Measurements from ENCODE around the gene FAM53C.

Gene FAM53C

DNA sequence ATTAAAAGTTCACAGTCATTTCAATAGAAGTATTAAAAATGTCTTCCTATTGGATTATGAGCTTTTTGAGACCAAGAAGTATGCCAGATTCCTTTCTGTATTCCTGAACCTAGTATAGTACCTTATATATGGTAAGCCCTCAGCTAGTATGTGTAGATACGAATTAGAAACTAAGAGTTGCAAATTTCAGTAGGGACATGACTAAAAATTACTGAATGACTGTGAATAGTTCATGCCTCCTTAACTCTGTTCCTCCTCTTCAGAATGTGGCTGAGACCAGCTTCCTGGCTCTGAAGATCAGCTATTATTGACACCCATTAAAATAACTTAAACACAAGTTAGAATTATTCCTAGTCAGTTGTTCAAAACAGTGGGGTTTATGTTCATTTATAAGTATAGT lies 34.2 kb downstream of the FAM53C start:
- Histone ChIP-seq H3K9ac (ENCODE audit: low read length) (no peak overlapping the region), H3K9me3 (ENCODE audit: low read length) (no peaks in the 10 kb centered on the region), H4K20me1 (ENCODE audit: insufficient read depth, low read length) (no peaks in the 10 kb centered on the region), H3K4me2 (ENCODE audit: low read length) (no peak overlapping the region), H3K4me3 (ENCODE audit: low read depth, low read length, poor library complexity, severe bottlenecking) (no peak overlapping the region), H3K36me3 (ENCODE audit: insufficient read depth, low read length) (peaks cover 42% of the 10 kb centered on the region), H3K4me1 (ENCODE audit: insufficient read depth, low read length, severe bottlenecking) (peaks cover 4% of the 10 kb centered on the region), H3K79me2 (ENCODE audit: insufficient read depth, low read length) (peaks cover 53% of the 10 kb centered on the region), H3K27ac (ENCODE audit: low read depth, low read length, poor library complexity, severe bottlenecking) (no peak overlapping the region), H3F3A (ENCODE audit: insufficient read depth, low read length) (no peaks in the 10 kb centered on the region), H2AFZ (ENCODE audit: low read length) (no peak overlapping the region), H3K27me3 (ENCODE audit: insufficient read depth, low read length) (no peaks in the 10 kb centered on the region), H3K9me2 (ENCODE audit: low read depth, low read length) (no peaks in the 10 kb centered on the region)
- no peak for TF ChIP-seq CTCF (IDR thresholded peaks at IDR 0.05; ENCODE audit: low read length)
- TF ChIP-seq EZH2 (IDR thresholded peaks at IDR 0.05; ENCODE audit: borderline replicate concordance, low read length) = no peak

GRCh38 chr5:138372653-138373052 lies 34.6 kb downstream of the FAM53C start:
- Histone ChIP-seq H3F3A (ENCODE audit: insufficient read depth, low read length) (no peaks in the 10 kb centered on the region), H3K4me1 (ENCODE audit: insufficient read depth, low read length, severe bottlenecking) (peaks cover 4% of the 10 kb centered on the region), H3K79me2 (ENCODE audit: insufficient read depth, low read length) (peaks cover 50% of the 10 kb centered on the region), H3K4me2 (ENCODE audit: low read length) (no peak overlapping the region), H3K36me3 (ENCODE audit: insufficient read depth, low read length) (peaks cover 46% of the 10 kb centered on the region), H4K20me1 (ENCODE audit: insufficient read depth, low read length) (no peaks in the 10 kb centered on the region), H3K27me3 (ENCODE audit: insufficient read depth, low read length) (no peaks in the 10 kb centered on the region), H3K27ac (ENCODE audit: low read depth, low read length, poor library complexity, severe bottlenecking) (no peak overlapping the region), H3K9ac (ENCODE audit: low read length) (no peak overlapping the region), H3K9me3 (ENCODE audit: low read length) (no peaks in the 10 kb centered on the region), H2AFZ (ENCODE audit: low read length) (no peak overlapping the region), H3K9me2 (ENCODE audit: low read depth, low read length) (no peaks in the 10 kb centered on the region), H3K4me3 (ENCODE audit: low read depth, low read length, poor library complexity, severe bottlenecking) (no peak overlapping the region)
- TF ChIP-seq EZH2 (IDR thresholded peaks at IDR 0.05; ENCODE audit: borderline replicate concordance, low read length) (no peak), CTCF (IDR thresholded peaks at IDR 0.05; ENCODE audit: low read length) (no peak)

- Histone ChIP-seq H3K4me2 (ENCODE audit: low read length) (no peak overlapping the region), H3K36me3 (ENCODE audit: insufficient read depth, low read length) (peaks cover 77% of the 10 kb centered on the region), H3K27me3 (ENCODE audit: insufficient read depth, low read length) (no peaks in the 10 kb centered on the region), H2AFZ (ENCODE audit: low read length) (no peak overlapping the region), H3K4me1 (ENCODE audit: insufficient read depth, low read length, severe bottlenecking) (no peaks in the 10 kb centered on the region), H3K9ac (ENCODE audit: low read length) (no peak overlapping the region), H3K9me3 (ENCODE audit: low read length) (no peaks in the 10 kb centered on the region), H3K79me2 (ENCODE audit: insufficient read depth, low read length) (no peaks in the 10 kb centered on the region), H3F3A (ENCODE audit: insufficient read depth, low read length) (no peaks in the 10 kb centered on the region), H4K20me1 (ENCODE audit: insufficient read depth, low read length) (no peaks in the 10 kb centered on the region), H3K9me2 (ENCODE audit: low read depth, low read length) (no peaks in the 10 kb centered on the region), H3K27ac (ENCODE audit: low read depth, low read length, poor library complexity, severe bottlenecking) (no peak overlapping the region), H3K4me3 (ENCODE audit: low read depth, low read length, poor library complexity, severe bottlenecking) (no peak overlapping the region)
- TF ChIP-seq EZH2 (IDR thresholded peaks at IDR 0.05; ENCODE audit: borderline replicate concordance, low read length) (no peak), CTCF (IDR thresholded peaks at IDR 0.05; ENCODE audit: low read length) (no peak)
Measured at GRCh38 chr5:138382347-138382746, 44.3 kb downstream of the FAM53C start.
